ENCODE measurements around the gene RANBP2.

Gene RANBP2

GRCh38 chr2:108823286-108823685 is 104.0 kb downstream of the RANBP2 start:
- no peak overlapping the region for H3K9ac ChIP-seq (ENCODE audit: low read length)
- H3K27ac ChIP-seq (ENCODE audit: low read depth, low read length): no peak overlapping the region
- H3K4me1 ChIP-seq (ENCODE audit: insufficient read depth, low read length): no peaks in the 10 kb centered on the region
- no peaks in the 10 kb centered on the region for H3K36me3 ChIP-seq (ENCODE audit: insufficient read depth, low read length)
- no peaks in the 10 kb centered on the region for H3K27me3 ChIP-seq (ENCODE audit: control insufficient read depth in 1 of 2, insufficient read depth in 2 of 2, low read length in 2 of 2)
- no peak overlapping the region for H3K4me3 ChIP-seq (ENCODE audit: low read depth in 1 of 2, low read length in 2 of 2)
- H3K9me3 ChIP-seq (ENCODE audit: low read length): no peaks in the 10 kb centered on the region

GRCh38 chr2:108824316-108825070 is 105.2 kb downstream of the RANBP2 start:
- H3K9ac ChIP-seq (ENCODE audit: low read length): no peak overlapping the region
- no peaks in the 10 kb centered on the region for H3K27me3 ChIP-seq (ENCODE audit: control insufficient read depth in 1 of 2, insufficient read depth in 2 of 2, low read length in 2 of 2)
- H3K4me1 ChIP-seq (ENCODE audit: insufficient read depth, low read length): no peaks in the 10 kb centered on the region
- H3K9me3 ChIP-seq (ENCODE audit: low read length): no peaks in the 10 kb centered on the region
- no peaks in the 10 kb centered on the region for H3K36me3 ChIP-seq (ENCODE audit: insufficient read depth, low read length)
- H3K27ac ChIP-seq (ENCODE audit: low read depth, low read length): no peak overlapping the region
- H3K4me3 ChIP-seq (ENCODE audit: low read depth in 1 of 2, low read length in 2 of 2): no peak overlapping the region

GRCh38 chr2:108825254-108825653 is 106.0 kb downstream of the RANBP2 start:
- Histone ChIP-seq H3K36me3 (ENCODE audit: insufficient read depth, low read length) (no peaks in the 10 kb centered on the region), H3K27me3 (ENCODE audit: control insufficient read depth in 1 of 2, insufficient read depth in 2 of 2, low read length in 2 of 2) (no peaks in the 10 kb centered on the region), H3K9ac (ENCODE audit: low read length) (no peak overlapping the region), H3K4me1 (ENCODE audit: insufficient read depth, low read length) (no peaks in the 10 kb centered on the region), H3K4me3 (ENCODE audit: low read depth in 1 of 2, low read length in 2 of 2) (no peak overlapping the region), H3K9me3 (ENCODE audit: low read length) (no peaks in the 10 kb centered on the region), H3K27ac (ENCODE audit: low read depth, low read length) (no peak overlapping the region)

GRCh38 chr2:108825736-108826135 is 106.5 kb downstream of the RANBP2 start:
- H3K36me3 ChIP-seq (ENCODE audit: insufficient read depth, low read length): no peaks in the 10 kb centered on the region
- H3K27me3 ChIP-seq (ENCODE audit: control insufficient read depth in 1 of 2, insufficient read depth in 2 of 2, low read length in 2 of 2): no peaks in the 10 kb centered on the region
- H3K4me3 ChIP-seq (ENCODE audit: low read depth in 1 of 2, low read length in 2 of 2): no peak overlapping the region
- H3K27ac ChIP-seq (ENCODE audit: low read depth, low read length): no peak overlapping the region
- no peaks in the 10 kb centered on the region for H3K4me1 ChIP-seq (ENCODE audit: insufficient read depth, low read length)
- no peaks in the 10 kb centered on the region for H3K9me3 ChIP-seq (ENCODE audit: low read length)
- no peak overlapping the region for H3K9ac ChIP-seq (ENCODE audit: low read length)

DNA sequence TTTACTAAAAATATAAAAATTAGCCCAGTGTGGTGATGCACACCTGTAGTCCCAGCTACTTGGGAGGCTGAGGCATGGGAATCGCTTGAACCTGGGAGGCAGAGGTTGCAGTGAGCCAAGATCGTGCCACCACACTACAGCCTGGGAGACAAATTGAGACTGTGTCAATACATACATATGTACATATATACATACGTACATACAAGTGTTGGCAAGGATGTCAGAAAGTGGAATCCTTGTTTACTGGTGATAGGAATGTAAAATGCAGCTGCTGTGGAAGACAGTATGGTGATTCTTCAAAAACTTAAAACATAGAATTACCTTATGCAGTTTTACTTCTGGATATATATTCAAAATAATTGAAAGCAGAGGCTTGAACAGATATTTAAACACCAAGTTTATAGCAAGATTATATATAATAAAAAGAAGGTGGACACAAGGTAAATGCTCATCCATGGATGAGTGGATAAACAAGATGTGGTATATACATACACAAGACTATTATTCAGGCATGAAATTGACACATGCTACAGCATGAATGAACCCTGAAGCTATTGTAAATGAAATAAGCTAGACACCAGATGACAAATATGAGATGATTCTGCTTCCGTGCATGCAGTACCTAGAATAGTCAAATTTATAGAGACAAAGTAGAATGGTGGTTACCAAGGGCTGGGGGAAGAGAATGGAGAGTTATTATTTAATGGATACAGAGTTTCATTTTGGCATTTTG is 110.5 kb downstream of the RANBP2 start:
- Histone ChIP-seq H3K9ac (ENCODE audit: low read length) (no peak overlapping the region), H3K27ac (ENCODE audit: low read depth, low read length) (no peak overlapping the region), H3K36me3 (ENCODE audit: insufficient read depth, low read length) (no peaks in the 10 kb centered on the region), H3K9me3 (ENCODE audit: low read length) (no peaks in the 10 kb centered on the region), H3K4me1 (ENCODE audit: insufficient read depth, low read length) (no peaks in the 10 kb centered on the region), H3K4me3 (ENCODE audit: low read depth in 1 of 2, low read length in 2 of 2) (no peak overlapping the region), H3K27me3 (ENCODE audit: control insufficient read depth in 1 of 2, insufficient read depth in 2 of 2, low read length in 2 of 2) (no peaks in the 10 kb centered on the region)

GRCh38 chr2:108833219-108833618 is 113.9 kb downstream of the RANBP2 start:
- no peaks in the 10 kb centered on the region for H3K4me1 ChIP-seq (ENCODE audit: insufficient read depth, low read length)
- H3K9ac ChIP-seq (ENCODE audit: low read length): no peak overlapping the region
- no peaks in the 10 kb centered on the region for H3K9me3 ChIP-seq (ENCODE audit: low read length)
- H3K36me3 ChIP-seq (ENCODE audit: insufficient read depth, low read length): no peaks in the 10 kb centered on the region
- H3K27me3 ChIP-seq (ENCODE audit: control insufficient read depth in 1 of 2, insufficient read depth in 2 of 2, low read length in 2 of 2): no peaks in the 10 kb centered on the region
- no peak overlapping the region for H3K4me3 ChIP-seq (ENCODE audit: low read depth in 1 of 2, low read length in 2 of 2)
- no peak overlapping the region for H3K27ac ChIP-seq (ENCODE audit: low read depth, low read length)

DNA sequence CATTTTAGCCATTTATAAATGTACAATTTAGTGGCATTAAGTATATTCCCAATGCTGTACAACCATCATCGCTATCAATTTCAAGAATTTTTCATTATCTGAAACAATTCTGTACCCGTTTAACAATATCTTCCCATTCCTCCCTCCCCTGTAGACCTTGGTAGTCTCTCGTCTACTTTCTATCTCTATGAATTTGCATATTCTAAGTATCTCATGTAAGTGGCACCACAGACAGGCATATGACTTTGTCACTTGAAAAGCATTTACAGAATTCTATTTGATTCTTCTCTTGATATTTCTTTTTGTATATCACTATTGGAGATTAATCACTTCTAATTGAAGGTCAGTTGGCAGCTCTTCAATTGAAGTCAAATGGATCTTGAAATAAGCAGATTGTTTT is 115.3 kb downstream of the RANBP2 start:
- no peaks in the 10 kb centered on the region for H3K36me3 ChIP-seq (ENCODE audit: insufficient read depth, low read length)
- no peaks in the 10 kb centered on the region for H3K4me1 ChIP-seq (ENCODE audit: insufficient read depth, low read length)

DNA sequence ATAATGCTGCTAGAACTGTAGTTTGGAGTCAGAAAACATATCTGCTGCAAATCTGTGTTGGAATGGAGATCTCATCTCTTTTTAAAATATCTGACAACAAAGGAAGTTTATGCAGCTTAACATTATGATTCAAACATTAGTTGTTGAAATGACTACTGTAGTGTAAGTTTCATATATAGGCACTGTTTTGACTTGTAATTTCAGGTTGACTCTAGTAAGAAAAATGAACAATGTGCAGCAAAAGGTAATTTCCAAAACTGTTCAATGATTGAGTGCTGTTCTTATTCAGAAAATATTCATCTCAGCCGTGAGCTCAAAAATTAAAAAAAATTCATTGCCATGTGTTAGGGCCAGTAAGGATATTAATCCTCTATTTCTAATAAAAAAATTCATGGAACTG is 115.8 kb downstream of the RANBP2 start:
- H3K4me1 ChIP-seq (ENCODE audit: insufficient read depth, low read length): no peaks in the 10 kb centered on the region
- no peak overlapping the region for H3K9ac ChIP-seq (ENCODE audit: low read length)
- no peak overlapping the region for H3K27ac ChIP-seq (ENCODE audit: low read depth, low read length)
- H3K4me3 ChIP-seq (ENCODE audit: low read depth in 1 of 2, low read length in 2 of 2): no peak overlapping the region
- no peaks in the 10 kb centered on the region for H3K27me3 ChIP-seq (ENCODE audit: control insufficient read depth in 1 of 2, insufficient read depth in 2 of 2, low read length in 2 of 2)
- H3K36me3 ChIP-seq (ENCODE audit: insufficient read depth, low read length): no peaks in the 10 kb centered on the region
- H3K9me3 ChIP-seq (ENCODE audit: low read length): no peaks in the 10 kb centered on the region

More for the DNA sequence above, 115.3 kb downstream of the RANBP2 start:
- Histone ChIP-seq H3K9ac (ENCODE audit: low read length) (no peak overlapping the region), H3K9me3 (ENCODE audit: low read length) (no peaks in the 10 kb centered on the region), H3K27ac (ENCODE audit: low read depth, low read length) (no peak overlapping the region), H3K4me3 (ENCODE audit: low read depth in 1 of 2, low read length in 2 of 2) (no peak overlapping the region), H3K27me3 (ENCODE audit: control insufficient read depth in 1 of 2, insufficient read depth in 2 of 2, low read length in 2 of 2) (no peaks in the 10 kb centered on the region)
